ENCODE results near the gene COL18A1.

- TF ChIP-seq CTCF (IDR thresholded peaks at IDR 0.05) (no peak), EZH2phosphoT487 (IDR thresholded peaks at IDR 0.05) (no peak), EZH2 (IDR thresholded peaks at IDR 0.05) (no peak)
Observed at GRCh38 chr21:45493401-45494001, 88.5 kb downstream of the COL18A1 start.
